ENCODE data around the gene EFCAB5. TPM values are rescaled to one million over a fixed set of nuclear protein-coding genes. Genes with fewer than 3 reads are reported as not detected.

The EFCAB5 gene
- total and polyA plus RNA-seq, 2 experiments from 2014 or later: 0.68 TPM; not detected in 1

- no peaks in the 10 kb centered on the region for H3K4me1 ChIP-seq (ENCODE audit: insufficient read depth)
- ATAC-seq: no peak
- H3K79me2 ChIP-seq (replicated peaks; ENCODE audit: insufficient read depth): no peaks in the 10 kb centered on the region
These were observed 7.2 kb downstream of the EFCAB5 start for GRCh38 chr17:29948448-29949215.

More at GRCh38 chr17:29948448-29949215, 7.2 kb downstream of the EFCAB5 start:
- Mint-ChIP-seq H3K4me3 (no peak overlapping the region), H3K36me3 (ENCODE audit: low read depth) (peaks cover 3% of the 10 kb centered on the region; the same call in 2 of the 3 replicates), H3K9me3 (peaks cover 7% of the 10 kb centered on the region), H3K27me3 (ENCODE audit: insufficient read depth, low read depth, poor library complexity) (peaks cover 4% of the 10 kb centered on the region), H3K27ac (no peak overlapping the region), H3K4me1 (no peaks in the 10 kb centered on the region)
- Histone ChIP-seq H3K27me3 (ENCODE audit: insufficient read depth) (no peaks in the 10 kb centered on the region), H3K27ac (ENCODE audit: low read depth) (no peak overlapping the region), H4K20me1 (replicated peaks; ENCODE audit: insufficient read depth) (no peaks in the 10 kb centered on the region), H2AFZ (no peak overlapping the region), H3K36me3 (ENCODE audit: insufficient read depth) (no peaks in the 10 kb centered on the region), H3K4me2 (no peak overlapping the region), H3F3A (replicated peaks; ENCODE audit: low read depth) (no peaks in the 10 kb centered on the region), H3K9me2 (ENCODE audit: insufficient read depth) (no peaks in the 10 kb centered on the region), H3K4me3 (no peak overlapping the region)
- DNase-seq (ENCODE audit: low spot score): no peak
- TF ChIP-seq ZNF462 (CRISPR knock-in tag; IDR thresholded peaks at IDR 0.05): no peak
- TF ChIP-seq POLR2AphosphoS5 (IDR thresholded peaks at IDR 0.05; ENCODE audit: low read depth): no peak
- no peak for TF ChIP-seq ZNF114 (CRISPR knock-in tag; IDR thresholded peaks at IDR 0.05)
- no peak for TF ChIP-seq JUNB (IDR thresholded peaks at IDR 0.05; ENCODE audit: unreplicated experiment)
- TF ChIP-seq EZH2phosphoT487 (IDR thresholded peaks at IDR 0.05; ENCODE audit: unreplicated experiment): no peak
- TF ChIP-seq ZNF331 (CRISPR knock-in tag; IDR thresholded peaks at IDR 0.05; ENCODE audit: low read depth): no peak

Measured in GM23338 (cell line).